Sigmoid colon (tissue), 3 donors: ENCODE measurements around the gene ZNF778.

Source experiments
- CTCF ChIP-seq, 4 experiments: fragments of 450-650 bp in 3 of 4; fragments of 200-600 bp in 1 of 4; IDR thresholded peaks; one replicate each; pipeline ENCODE4 v1.5.1; 2016 to 2019; ENCODE audit warnings: antibody characterized with exemption in 4 of 4, mild to moderate bottlenecking in 3 of 4, moderate library complexity in 2 of 4
- POLR2A ChIP-seq, 2 donors: fragments of 450-650 bp; IDR thresholded peaks; one replicate each; pipeline ENCODE4 v1.6.1; 2016; ENCODE audit warnings: antibody characterized with exemption in 2 of 2, mild to moderate bottlenecking in 2 of 2, moderate library complexity in 2 of 2

- no peak for TF ChIP-seq CTCF (IDR thresholded peaks at IDR 0.05)
- TF ChIP-seq POLR2A (IDR thresholded peaks at IDR 0.05) = no peak
Observed at GRCh38 chr16:89172171-89172527, 45.4 kb upstream of the ZNF778 start.
